ENCODE data around the gene ADORA2B.
"Not testable (repeated sequence)": the region's sequence is repeated elsewhere in the genome, so short reads cannot be mapped to it uniquely, and the experiment has no call there.

The ADORA2B gene

DNA sequence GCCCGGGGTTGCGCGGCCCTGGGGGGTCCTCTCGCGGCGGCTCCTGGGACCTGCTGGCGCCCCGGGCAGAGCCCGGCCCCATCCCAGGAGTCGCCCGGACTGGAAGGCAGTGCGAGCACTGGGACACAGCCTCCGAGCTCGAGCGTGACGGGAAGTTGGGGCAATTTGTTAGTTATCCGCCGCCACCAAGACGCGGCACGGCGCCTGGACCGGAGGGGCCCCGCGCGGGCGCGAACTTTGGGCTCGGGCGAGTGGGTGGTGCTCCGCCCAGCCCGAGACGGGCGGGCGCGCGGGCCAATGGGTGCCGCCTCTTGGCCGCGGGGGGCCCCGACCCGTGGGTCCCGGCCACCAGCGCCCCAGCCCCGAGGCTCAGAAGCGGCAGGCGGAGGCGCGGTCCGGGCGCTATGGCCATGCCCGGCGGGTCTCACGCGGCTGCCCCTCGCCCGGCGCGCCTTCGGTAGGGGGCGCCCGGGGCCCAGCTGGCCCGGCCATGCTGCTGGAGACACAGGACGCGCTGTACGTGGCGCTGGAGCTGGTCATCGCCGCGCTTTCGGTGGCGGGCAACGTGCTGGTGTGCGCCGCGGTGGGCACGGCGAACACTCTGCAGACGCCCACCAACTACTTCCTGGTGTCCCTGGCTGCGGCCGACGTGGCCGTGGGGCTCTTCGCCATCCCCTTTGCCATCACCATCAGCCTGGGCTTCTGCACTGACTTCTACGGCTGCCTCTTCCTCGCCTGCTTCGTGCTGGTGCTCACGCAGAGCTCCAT is at the start of gene ADORA2B:
TSS of gene ADORA2B (plus strand) at position 372 of the 768 bp plus-strand sequence. CDS start at position 491, 119 bp downstream.
- DNase-seq = peak; percentile 21

DNA sequence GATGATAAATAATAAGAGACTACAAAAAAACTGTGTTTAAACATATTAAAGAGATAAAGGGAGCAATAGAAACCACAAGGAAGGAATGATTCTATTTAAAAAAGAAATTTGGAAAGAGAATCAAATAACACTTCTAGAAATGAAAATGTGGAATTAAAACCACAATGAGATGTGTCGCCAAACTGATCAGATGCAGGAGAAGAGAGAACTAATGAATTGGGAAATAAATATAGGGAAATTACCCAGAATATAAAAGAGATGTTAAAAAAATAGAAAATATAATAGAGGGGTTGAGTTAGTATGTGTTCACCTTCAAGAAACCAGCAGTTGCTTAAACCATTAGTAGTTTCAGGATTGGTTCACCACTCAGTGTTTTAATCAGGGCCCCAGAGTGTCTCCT is 48.7 kb upstream of the ADORA2B start:
- no peak for DNase-seq

DNA sequence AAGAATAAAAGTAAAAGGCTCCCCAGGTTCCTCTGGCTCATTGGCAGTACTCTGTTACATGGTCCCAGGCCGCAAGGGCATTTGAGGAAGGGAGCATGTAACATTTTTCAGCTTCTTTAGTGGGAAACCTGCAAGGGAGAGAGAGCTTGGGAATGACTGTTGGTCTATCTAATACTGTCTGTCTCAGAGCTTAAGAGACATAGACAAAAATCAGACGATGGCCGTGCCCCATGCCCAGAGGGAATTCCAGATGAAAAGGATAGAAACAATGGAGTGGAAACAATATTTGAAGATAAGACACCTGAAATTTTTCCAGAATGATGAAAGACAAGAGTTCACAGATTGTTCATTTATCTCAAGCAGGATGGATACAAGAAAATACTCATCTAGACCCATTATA is 48.1 kb upstream of the ADORA2B start:
- no peak for DNase-seq

DNA sequence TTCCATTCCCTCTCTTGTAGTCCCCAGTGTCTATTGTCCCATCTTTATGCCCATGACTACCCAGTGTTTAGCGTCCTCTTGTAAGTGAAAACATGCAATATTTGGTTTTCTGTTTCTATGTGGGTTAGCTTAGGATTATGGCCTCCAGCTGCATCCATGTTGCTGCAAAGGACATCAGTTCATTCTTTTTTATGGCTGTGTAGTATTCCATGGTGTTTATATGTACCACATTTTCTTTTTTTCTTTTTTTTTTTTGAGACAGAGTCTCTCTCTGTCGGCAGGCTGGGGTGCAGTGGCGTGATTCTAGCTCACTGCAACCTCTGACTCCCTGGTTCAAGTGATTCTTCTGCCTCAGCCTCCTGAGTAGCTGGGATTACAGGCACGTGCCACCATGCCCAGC is 45.3 kb upstream of the ADORA2B start:
- DNase-seq = not testable (repeated sequence)

DNA sequence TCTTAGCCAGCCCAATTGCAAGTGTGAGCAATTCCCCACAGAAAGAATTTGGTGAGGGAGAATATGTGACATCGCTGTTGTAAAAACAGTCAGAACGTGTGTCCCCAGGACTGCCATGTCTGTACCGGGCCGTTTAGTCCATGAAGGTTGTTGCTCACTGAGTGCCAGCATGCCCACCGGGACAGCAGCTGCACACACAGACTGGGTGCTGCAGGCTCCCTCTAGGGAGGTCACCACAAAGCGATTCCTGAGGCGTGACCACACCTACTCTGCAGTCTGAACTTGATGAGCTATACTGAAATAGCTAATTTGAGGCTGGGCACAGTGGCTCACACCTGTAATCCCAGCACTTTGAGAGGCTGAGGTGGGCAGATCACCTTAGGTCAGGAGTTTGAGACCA is 44.1 kb upstream of the ADORA2B start:
- DNase-seq = peak; percentile 56

DNA sequence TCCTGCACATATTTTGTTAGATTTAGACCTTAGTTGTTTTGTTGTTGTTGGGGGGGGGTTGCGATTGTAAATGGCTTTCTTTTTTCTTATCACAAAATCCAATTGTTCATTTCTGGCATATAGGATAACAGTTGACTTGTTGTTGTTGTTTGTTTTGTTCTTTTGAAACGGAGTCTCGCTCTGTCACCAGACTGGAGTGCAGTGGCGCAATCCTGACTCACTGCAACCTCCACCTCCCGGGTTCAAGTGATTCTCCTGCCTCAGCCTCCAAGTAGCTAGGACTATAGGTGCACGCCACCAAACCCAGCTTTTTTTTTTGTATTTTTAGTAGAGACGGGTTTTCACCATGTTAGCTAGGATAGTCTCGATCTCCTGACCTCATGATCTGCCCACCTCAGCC is 39.7 kb upstream of the ADORA2B start:
- DNase-seq = not testable (repeated sequence)

DNA sequence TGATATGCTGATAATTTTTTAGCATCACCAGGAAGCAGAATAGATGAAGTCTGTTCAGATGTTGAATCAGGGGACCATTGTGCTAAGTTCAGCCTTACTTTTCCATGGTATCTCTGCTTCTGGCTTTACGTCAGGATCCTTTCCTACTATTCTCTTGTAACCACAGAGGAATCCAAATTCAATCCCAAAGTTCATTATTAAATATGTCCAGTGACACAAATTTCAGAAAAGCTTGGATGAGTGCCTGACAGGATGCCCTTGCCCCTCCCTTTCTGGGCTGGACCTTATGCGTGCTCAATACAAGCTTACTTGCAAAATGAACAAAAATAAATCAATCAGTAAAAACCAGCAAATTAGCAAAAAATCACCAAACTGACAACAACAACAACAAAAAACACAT is 37.6 kb upstream of the ADORA2B start:
- no peak for DNase-seq

DNA sequence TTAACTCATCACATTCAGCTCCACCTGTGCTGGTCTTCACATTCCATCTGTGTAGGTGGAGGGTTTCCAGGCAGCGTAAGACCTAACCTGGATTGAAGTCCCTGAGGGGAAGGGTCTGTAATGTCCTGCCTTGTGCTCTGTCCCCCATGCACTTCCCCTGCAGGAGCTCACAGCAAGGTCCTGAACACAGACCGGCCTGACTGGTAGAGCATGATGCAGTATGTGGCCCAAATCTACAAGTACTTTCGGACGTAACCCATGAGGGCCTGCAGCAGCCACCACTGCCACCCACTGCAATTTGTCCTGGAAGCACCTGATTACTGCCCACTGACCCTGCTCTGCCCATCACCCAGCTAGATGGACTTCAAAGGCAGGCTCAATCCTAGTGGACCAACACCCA is 36.6 kb upstream of the ADORA2B start:
- no peak for DNase-seq

DNA sequence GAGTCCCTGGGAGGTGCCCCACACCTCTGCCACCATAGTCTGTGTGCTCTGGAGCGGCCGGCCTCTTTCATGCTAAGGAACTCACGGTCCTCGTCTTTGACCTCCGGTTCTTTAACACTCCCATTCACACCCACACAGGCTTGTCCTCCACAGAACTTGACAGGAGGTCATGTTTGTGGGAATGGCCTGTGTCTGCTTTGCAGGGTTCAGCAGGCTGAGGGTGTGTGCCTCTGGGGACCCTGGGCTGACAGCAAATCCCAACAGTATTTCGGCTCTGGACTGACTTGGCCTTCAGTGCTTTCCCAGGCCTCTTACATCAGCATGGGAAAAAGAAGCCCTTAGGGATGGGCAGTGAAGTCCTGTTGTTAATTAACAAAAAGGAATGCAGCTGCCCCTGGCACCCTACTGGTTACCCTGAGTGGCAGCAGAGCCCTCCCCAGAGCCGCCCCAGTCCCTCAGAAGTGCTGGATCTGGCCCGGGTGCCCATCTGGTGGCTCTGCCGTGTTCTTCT is 35.4 kb upstream of the ADORA2B start:
- DNase-seq = no peak

DNA sequence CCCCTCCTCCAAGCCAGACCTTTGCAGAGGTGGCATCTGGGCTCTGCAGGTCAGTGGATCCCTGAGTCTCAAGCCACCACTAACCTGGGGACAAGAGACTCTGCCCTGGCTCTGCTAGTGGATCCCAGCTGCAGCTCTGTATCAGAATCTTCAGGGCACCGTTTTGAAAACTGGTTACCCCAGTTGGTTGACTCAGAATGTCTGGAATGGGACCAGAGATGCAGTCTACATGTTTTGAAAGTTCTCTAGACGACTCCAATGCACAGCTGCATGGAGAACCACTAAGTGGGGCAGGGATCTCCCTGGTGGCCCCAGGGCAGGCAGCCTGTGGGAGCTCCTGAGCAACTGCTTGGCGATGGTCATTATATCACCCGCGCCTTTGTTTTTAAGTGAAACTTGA is 34.1 kb upstream of the ADORA2B start:
- no peak for DNase-seq

DNA sequence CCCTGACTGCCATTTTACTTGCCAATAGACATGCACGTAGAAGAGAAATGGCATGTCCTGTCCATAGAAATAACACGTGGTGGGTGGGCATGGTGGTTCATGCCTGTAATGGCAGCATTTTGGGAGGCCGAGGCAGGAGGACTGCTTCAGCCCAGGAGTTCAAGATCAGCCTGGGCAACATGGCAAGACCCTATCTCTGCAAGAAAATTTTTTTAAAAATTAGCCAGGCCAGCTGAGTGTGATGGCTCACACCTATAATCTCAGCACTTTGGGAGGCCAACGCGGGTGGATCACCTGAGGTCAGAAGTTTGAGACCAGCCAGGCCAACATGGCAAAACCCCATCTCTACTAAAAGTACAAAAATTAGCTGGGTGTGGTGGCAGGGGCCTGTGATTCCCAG is 33.2 kb upstream of the ADORA2B start:
- not testable (repeated sequence) for DNase-seq

DNA sequence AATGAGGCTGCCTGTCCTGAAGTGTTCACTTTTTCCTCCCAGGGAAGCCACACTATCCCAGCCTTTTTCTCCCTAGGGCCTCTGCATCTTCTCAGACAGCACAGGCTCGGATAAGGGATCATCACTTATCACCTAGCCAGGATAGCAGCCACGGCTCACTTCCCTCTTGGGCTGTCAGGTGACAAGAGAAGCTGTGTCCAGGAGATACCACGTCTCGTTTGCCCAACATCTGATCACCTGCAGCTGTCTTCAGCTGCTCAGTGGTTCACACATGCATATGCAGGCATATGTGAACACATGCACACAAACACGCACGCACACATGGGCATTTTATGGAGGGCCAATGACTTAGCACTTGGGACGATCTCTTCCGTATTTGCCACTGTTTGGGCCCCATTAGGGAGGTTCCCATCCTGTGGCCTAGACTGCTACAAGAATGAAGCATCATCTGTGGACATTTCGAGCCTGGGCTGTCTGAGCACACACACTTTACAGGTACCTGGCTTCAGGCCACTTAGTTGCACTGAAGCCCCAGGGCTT is 32.4 kb upstream of the ADORA2B start:
- no peak for DNase-seq

DNA sequence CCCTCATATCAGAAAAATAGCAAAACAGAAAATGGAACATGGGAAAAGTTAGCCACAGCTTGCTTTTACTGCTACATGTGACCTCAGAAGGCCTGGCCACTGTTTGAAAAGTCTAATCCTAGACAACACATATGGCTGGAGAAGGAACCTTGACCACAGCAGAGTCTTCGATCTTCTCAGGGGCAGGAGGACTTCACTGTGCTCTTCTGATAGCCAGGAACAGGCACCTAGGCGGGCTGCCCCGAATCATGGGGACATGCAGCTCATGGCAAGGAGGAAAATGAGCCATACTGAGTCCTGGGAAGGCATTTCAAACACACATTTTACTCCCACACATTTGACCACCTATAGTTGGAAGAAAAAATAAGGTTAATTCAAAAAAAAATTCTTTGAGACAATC is 31.1 kb upstream of the ADORA2B start:
- DNase-seq = no peak

DNA sequence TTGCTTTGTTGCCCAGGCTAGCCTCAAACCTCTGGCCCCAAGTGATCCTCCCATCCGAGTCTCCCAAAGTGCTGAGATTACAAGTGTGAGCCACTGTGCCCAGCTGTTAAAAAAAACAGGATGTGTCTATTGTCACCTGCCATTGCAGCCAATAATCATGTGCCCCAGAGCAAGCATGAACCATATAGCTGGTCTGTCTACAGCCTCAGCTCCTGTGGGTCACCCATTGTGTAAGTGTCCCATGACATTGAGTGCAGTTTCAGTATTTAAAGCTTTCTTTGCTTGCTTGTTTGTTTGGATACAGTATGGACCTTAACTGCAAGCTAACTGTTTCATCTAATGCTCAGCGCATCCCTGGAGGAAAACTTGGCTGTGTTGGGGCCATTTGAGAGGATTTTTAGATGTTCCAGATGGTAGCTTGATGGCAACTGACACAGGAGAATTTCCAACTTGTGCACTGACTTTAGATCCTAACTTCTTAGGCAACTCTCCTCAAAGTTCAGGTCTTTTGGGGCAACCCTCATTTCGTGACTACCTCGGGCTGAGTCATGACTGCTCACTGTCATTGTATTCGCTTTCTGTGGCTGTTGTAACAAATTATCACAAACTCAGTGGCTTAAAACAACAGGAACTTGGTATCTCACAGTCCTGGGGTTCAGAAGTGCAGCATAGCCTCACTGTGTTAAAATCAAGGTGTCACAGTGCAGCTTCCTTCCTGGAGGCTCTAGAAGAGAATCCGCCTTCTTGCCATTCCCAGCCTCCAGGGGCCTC is 30.3 kb upstream of the ADORA2B start:
- no peak for DNase-seq

DNA sequence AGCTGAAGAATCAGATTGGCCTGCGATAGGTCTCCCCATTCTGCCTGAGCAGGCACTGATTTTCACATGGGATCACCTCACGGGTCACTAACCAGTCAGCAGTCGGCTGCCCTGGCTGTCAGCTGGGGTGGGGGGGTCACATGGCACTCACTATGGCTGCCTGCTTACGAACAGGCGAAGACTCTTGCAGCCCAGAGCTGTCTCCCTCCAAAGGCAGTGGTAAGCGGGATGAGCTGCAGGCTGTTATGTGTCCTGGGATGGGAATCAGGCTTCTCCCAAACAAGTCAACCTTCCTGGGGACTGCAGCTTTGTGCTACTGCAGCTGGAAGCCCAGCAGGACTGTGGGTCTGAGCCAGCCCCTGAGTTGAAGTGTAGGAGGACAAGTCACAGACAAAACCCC is 29.0 kb upstream of the ADORA2B start:
- DNase-seq = no peak

DNA sequence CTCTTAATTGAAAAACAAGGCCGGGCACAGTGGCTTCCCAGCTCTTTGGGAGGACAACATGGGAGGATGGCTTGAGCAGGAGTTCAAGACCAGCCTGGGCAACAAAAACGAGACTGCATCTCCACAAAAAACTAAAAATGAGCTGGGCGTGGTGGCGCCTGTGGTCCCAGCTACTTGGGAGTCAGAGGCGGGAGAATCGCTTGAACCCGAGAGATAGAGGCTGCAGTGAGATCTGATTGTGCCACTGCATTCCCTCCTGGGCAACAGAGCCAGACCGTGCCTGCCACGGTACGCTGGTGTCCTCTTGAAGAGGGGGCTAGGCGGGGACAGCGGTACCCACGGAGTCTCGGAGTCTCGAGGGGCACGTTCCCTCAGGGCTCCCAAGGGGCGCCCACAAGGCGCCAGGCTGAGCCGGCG is 27.9 kb upstream of the ADORA2B start:
- DNase-seq = no peak

DNA sequence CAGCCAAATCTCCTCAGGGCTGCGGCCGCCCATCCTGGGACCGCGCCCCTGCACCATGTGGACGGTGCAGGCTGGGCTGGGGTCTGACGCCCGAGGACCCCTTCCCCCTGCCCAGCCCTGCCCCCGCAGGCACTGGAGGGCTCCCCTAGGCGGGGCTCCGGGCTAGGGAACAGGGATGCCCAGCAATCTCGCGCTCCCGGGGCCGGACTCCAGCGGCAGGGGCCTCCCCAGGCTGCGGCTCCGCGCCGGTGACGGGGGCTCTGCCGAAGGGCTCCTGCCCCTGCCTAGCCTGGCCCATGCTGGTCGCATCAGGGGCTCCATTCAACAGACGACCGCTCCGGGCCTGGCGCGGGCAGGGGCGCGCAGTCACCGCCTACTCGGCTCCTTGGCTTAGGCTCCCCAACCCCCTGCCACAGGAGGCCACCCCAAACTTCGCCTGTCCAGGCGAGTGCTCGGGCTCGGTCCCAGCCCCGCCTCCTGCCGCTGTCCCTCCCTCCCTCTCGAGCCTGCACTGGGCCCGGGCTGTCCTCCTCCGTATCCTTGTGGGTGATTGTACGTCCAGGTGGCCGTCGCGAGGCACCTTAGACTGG is 27.4 kb upstream of the ADORA2B start:
- no peak for DNase-seq

DNA sequence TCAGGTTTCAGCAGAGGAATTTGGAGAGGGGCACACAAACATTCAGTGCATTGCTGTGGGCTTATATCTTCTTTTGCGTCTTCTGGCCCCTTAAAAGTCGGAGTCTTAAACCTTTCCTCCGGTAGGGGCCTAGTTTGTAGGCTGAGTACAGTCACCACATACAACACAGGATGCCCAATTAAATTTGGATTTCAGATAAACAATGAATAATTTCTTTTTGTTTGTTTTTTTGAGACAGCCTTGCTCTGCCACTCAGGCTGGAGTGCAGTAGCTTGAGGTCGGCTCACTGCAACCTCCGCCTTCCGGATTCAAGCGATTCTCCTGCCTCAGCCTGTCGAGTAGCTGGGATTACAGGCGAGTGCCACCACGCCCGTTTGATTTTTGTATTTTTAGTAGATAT is 26.7 kb upstream of the ADORA2B start:
- no peak for DNase-seq

DNA sequence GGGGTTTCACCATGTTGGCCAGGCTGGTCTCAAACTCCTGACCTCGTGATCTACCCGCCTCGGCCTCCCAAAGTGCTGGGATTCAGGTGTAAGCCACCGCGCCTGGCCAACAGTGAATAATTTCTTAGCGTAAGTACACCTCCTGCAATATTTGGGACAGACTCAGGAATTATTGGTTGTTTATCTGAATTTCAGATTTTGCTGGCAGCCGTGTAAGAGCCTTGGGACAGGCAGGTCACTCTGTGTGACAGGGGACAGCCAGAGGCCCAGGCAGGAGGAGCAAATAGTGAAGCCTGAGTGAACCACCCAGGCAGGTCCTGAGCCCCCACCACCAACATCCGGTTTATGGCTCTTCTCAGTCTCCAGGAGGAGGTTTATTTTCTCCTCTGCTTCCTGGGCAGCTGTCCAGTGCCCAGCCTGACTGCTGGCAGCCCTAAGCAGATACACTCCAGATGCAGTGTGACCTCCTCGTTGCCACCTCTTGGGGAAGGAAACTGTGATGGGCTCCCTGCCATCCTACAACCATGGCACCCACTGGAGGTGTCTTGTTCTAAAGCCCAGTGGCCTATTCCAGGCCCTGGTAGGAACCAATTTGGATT is 26.2 kb upstream of the ADORA2B start:
- DNase-seq = no peak

DNA sequence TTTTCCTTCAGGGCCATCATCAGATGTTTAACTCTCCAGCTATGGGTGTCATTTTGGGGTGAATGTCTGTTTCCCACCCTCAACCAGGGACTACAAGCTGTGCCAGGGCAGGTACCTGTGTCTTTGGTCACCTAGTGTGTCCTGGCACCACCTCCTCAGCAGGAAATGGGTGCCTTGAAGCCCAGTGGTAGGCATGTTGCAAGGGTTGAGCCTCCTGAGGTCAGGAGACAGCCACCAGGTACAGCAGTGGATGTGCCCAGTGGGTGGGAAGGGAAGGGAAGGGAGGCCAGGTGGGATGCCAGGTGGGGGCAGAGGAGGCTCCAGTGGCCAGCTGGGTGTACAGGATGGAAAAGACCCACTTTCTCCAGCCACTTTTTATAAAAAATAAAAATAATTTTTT is 25.5 kb upstream of the ADORA2B start:
- no peak for DNase-seq

DNA sequence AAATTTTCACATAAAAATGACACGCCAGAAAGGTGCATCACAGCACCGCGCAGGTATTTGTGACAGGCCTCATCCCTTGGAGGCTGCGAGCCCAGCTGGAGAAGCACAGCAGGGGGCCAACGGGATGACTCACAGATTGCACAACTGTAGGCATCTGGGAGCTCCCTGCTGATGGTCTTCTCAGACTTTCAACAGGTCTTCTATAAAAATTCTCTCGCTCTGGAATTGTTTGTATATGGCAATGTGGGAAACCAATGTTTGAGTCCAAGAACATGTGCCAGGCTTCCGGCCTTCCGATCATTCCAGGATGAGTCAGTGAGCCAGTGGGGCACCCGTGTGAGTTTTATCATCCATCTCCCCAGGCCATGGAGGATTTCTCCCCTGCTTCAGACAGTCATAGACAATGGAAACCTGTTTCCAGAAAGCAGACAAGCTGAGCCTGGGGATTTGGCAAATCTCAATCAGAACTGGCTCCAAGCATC is 24.1 kb upstream of the ADORA2B start:
- DNase-seq = no peak

DNA sequence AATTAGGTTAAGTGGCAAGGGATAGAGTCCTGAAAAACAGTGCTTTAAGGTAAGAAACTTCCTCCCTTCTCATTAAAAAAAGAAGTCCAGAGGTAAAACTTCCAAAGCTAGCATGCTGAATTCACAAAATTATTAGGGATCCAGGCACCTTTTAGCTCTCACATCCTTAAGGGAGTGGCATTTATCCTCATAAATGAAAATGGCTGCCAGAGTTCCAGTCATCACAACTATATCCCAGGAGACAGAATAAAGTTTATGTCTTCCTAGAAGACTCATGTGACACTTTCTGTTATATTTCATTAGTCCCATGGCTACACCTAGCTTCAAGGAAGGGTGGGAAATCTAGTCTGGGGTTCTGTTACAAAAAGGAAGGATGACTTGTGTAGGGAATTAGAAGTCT is 23.3 kb upstream of the ADORA2B start:
- no peak for DNase-seq

DNA sequence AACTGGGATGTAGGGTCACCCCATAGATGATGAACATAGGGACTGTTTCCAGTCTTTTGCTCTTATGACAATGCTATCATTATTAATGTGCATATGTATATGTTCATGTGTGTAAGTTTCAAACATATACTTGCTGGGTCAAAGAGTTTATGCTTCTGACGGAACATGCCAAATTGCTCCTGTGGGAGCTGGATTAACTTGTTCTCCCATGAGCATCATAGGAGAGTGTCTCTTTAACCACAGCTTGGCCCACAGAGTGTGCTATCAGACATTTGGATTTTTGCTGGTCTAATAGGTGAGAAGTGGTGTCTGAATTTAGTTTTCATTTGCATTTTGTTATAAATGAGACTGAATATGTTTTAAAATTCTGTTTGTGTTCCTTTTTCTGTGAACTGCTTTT is 22.3 kb upstream of the ADORA2B start:
- DNase-seq = no peak
